ENCODE results near the gene FAM83G. TPM values are rescaled to one million over a fixed set of nuclear protein-coding genes. Genes with fewer than 3 reads are reported as not detected.

FAM83G gene
- total RNA-seq, 3 donors from 2014 or later, result 18.9 to 40.4 (median 29.1) TPM

DNA sequence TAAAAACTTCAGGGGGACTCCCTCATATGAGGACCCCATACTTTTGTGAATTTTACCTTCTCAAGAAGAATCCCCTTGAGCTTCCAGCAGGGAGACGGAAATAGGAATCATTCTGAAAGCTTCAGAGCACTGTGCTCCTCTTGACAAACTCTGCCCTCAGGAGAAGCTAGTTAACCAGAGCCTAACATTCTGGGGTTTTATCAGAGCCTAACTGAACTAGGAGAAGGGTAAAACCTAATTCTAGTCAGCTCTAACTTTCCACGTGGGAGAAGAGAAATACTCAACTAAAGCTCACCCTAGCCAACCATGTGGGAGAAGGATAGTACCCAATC, 65.9 kb downstream of the FAM83G start:
- TF ChIP-seq, protein P1, sequence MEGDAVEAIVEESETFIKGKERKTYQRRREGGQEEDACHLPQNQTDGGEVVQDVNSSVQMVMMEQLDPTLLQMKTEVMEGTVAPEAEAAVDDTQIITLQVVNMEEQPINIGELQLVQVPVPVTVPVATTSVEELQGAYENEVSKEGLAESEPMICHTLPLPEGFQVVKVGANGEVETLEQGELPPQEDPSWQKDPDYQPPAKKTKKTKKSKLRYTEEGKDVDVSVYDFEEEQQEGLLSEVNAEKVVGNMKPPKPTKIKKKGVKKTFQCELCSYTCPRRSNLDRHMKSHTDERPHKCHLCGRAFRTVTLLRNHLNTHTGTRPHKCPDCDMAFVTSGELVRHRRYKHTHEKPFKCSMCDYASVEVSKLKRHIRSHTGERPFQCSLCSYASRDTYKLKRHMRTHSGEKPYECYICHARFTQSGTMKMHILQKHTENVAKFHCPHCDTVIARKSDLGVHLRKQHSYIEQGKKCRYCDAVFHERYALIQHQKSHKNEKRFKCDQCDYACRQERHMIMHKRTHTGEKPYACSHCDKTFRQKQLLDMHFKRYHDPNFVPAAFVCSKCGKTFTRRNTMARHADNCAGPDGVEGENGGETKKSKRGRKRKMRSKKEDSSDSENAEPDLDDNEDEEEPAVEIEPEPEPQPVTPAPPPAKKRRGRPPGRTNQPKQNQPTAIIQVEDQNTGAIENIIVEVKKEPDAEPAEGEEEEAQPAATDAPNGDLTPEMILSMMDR (IDR thresholded peaks at IDR 0.05), result no peak
- H3K9me3 ChIP-seq, result no peaks in the 10 kb centered on the region
- DNase-seq (no peak), ATAC-seq (peak; percentile 55)
- intact Hi-C loops (cut with DNase I, micrococcal nuclease), result no loop called here
- peaks cover 4% of the 10 kb centered on the region for H3K4me1 ChIP-seq (ENCODE audit: low read depth)
- H3K4me3 ChIP-seq, result no peak overlapping the region
- no peaks in the 10 kb centered on the region for H3K36me3 ChIP-seq (ENCODE audit: low read depth)

DNA sequence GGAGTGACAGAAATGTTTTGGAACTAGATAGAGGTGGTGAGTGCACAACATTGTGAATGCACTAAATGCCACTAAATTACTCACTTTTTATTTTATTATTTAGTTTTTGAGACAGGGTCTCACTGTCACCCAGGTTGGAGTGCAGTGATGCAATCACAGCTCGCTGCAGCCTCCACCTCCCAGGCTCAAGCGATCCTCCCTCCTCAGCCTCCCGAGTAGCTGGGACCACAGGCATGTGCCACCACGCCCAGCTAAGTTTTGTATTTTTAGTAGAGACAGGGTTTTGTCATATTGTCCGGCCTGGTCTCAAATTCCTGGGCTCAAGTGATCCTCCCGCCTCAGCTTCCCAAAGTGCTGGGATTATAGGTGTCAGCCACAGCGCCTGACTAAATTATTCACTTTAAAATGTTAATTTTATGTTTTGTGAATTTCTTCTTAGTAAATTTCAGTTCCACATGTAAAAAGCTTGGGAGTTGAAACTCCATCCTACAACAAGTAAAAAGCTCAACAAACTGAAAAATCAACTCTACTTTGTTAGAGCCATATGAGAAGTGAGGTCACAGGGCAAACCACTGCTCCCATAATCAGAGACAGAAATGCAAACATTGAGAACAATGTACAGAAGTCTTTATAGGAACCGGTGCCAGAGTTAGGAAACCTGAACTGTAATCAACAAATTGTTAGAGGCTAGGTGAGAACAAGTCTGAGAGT, 66.4 kb downstream of the FAM83G start:
- Histone ChIP-seq H3K36me3 (ENCODE audit: low read depth) (no peaks in the 10 kb centered on the region), H3K9me3 (no peaks in the 10 kb centered on the region), H3K4me3 (no peak overlapping the region), H3K4me1 (ENCODE audit: low read depth) (peaks cover 4% of the 10 kb centered on the region)
- TF ChIP-seq, protein P1 (IDR thresholded peaks at IDR 0.05), result no peak
- intact Hi-C loops (cut with DNase I, micrococcal nuclease), result no loop called here
- ATAC-seq (peak; percentile 93), DNase-seq (no peak)

DNA sequence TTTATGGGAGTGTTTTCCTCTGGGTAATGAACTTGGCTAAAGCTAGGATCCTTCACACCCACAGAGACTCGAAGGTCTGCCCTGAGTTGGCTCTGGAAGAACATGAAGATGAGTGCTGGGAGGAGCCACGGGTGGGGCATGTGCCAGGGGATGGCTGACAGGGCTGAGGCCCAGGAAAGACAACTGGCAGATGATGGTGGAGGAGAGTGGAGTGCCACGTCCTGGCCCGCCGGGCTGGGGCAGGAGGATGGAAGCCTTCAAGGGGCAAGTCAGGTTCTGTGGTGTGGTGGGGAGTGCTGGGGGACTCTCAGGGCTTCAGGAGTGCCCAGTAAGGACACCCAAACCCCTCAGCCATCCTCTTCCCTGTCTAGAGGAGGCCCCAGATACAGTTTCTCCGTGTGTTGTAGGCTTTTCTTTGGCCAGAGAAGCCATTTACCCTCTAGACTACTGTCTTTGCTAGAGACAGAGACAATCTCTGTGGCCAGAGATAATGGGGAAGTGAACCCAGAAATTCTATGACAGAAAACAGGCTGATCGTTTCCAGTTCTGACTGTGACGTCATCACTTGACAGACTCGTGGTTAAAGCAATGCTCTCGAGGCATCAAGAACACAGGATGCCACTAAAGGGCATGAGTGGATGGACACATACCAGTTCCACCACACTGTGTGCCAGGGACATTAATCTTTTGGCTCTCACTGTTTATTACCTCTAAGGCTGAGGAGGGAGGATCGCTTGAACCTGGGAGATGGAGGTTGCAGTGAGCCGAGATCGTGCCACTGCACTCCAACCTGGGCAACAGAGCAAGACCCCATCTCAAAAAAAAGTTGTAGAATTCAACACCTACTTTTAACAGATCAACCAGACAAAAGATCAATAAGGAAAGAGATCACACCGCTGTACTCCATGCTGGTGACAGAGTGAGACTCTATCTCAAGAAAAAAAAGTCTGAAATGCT, 71.2 kb downstream of the FAM83G start:
- Histone ChIP-seq H3K36me3 (ENCODE audit: low read depth) (no peaks in the 10 kb centered on the region), H3K4me3 (no peak overlapping the region), H3K4me1 (ENCODE audit: low read depth) (peaks cover 6% of the 10 kb centered on the region), H3K9me3 (no peaks in the 10 kb centered on the region)
- intact Hi-C loops (cut with DNase I, micrococcal nuclease), result no loop called here
- ATAC-seq, result peak; percentile 59
- no peak for DNase-seq
- TF ChIP-seq, protein P1 (IDR thresholded peaks at IDR 0.05), result no peak

GRCh38 chr17:18932360-18933055, 72.1 kb downstream of the FAM83G start:
- intact Hi-C loops (cut with DNase I, micrococcal nuclease), result no loop called here
- H3K9me3 ChIP-seq, result no peaks in the 10 kb centered on the region
- DNase-seq (no peak), ATAC-seq (peak; percentile 54)
- H3K4me3 ChIP-seq, result no peak overlapping the region
- H3K4me1 ChIP-seq (ENCODE audit: low read depth), result peaks cover 2% of the 10 kb centered on the region
- TF ChIP-seq, protein P1 (IDR thresholded peaks at IDR 0.05), result no peak
- H3K36me3 ChIP-seq (ENCODE audit: low read depth), result no peaks in the 10 kb centered on the region

GRCh38 chr17:18928628-18929125, 75.9 kb downstream of the FAM83G start:
- TF ChIP-seq, protein P1 (IDR thresholded peaks at IDR 0.05), result no peak
- Histone ChIP-seq H3K9me3 (no peaks in the 10 kb centered on the region), H3K4me1 (ENCODE audit: low read depth) (peaks cover 2% of the 10 kb centered on the region), H3K4me3 (no peak overlapping the region), H3K36me3 (ENCODE audit: low read depth) (no peaks in the 10 kb centered on the region)
- DNase-seq (no peak), ATAC-seq (no peak)
- intact Hi-C loops (cut with DNase I, micrococcal nuclease), result no loop called here

All from mucosa of descending colon (tissue), 3 donors.